Measurements from ENCODE around the gene SCNN1G. TPM values are rescaled to one million over a fixed set of nuclear protein-coding genes. Genes with fewer than 3 reads are reported as not detected.

Gene SCNN1G
- total and polyA plus RNA-seq, 7 donors, result under 0.01 to 36.2 (median 3.0) TPM; not detected in 2

DNA sequence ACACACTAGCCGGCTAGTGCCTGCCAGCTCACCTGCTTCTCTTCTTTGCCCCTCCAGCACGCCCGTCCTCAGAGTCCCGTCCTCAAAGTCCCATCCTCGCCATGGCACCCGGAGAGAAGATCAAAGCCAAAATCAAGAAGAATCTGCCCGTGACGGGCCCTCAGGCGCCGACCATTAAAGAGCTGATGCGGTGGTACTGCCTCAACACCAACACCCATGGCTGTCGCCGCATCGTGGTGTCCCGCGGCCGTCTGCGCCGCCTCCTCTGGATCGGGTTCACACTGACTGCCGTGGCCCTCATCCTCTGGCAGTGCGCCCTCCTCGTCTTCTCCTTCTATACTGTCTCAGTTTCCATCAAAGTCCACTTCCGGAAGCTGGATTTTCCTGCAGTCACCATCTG lies 3.6 kb downstream of the SCNN1G start:
- no peak for TF ChIP-seq POLR2A (IDR thresholded peaks at IDR 0.05)
- TF ChIP-seq, protein P1, sequence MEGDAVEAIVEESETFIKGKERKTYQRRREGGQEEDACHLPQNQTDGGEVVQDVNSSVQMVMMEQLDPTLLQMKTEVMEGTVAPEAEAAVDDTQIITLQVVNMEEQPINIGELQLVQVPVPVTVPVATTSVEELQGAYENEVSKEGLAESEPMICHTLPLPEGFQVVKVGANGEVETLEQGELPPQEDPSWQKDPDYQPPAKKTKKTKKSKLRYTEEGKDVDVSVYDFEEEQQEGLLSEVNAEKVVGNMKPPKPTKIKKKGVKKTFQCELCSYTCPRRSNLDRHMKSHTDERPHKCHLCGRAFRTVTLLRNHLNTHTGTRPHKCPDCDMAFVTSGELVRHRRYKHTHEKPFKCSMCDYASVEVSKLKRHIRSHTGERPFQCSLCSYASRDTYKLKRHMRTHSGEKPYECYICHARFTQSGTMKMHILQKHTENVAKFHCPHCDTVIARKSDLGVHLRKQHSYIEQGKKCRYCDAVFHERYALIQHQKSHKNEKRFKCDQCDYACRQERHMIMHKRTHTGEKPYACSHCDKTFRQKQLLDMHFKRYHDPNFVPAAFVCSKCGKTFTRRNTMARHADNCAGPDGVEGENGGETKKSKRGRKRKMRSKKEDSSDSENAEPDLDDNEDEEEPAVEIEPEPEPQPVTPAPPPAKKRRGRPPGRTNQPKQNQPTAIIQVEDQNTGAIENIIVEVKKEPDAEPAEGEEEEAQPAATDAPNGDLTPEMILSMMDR (IDR thresholded peaks at IDR 0.05), result no peak
- TF ChIP-seq POLR2AphosphoS5 (IDR thresholded peaks at IDR 0.05), result no peak
- no peak for TF ChIP-seq EP300 (IDR thresholded peaks at IDR 0.05)
- Histone ChIP-seq H3K9me3 (no peaks in the 10 kb centered on the region), H3K4me3 (no peak overlapping the region), H3K27me3 (peaks cover 12 to 35% (median 19%) of the 10 kb centered on the region in 3 donors), H3K36me3 (no peaks in the 10 kb centered on the region), H3K27ac (no peak overlapping the region), H3K4me1 (peaks cover 0 to 15% (median 14%) of the 10 kb centered on the region in 4 donors)
- 82 to 85% methylated on average over 24 of the region's 24 CpGs for WGBS, 2 donors
- intact Hi-C loops (cut with DNase I), result loop anchor here (10.0 kb wide), 1 partner anchor 129 kb away; no protein-coding TSS in a partner anchor
- no peak for DNase-seq

GRCh38 chr16:23187341-23187740 lies 4.8 kb downstream of the SCNN1G start:
- Histone ChIP-seq H3K27ac (no peak overlapping the region), H3K4me1 (peaks cover 0 to 11% (median 10%) of the 10 kb centered on the region in 4 donors), H3K36me3 (no peaks in the 10 kb centered on the region), H3K27me3 (peaks cover 8 to 25% (median 19%) of the 10 kb centered on the region in 3 donors), H3K9me3 (no peaks in the 10 kb centered on the region), H3K4me3 (no peak overlapping the region)
- intact Hi-C loops (cut with DNase I), result loop anchor here (10.0 kb wide), 1 partner anchor 127 kb away; no protein-coding TSS in a partner anchor
- 61 to 63% methylated on average over 3 of the region's 3 CpGs for WGBS, 2 donors
- no peak for DNase-seq
- no peak for TF ChIP-seq EP300 (IDR thresholded peaks at IDR 0.05)
- TF ChIP-seq POLR2AphosphoS5 (IDR thresholded peaks at IDR 0.05), result no peak
- TF ChIP-seq, protein P1 (IDR thresholded peaks at IDR 0.05), result no peak
- no peak for TF ChIP-seq POLR2A (IDR thresholded peaks at IDR 0.05)

DNA sequence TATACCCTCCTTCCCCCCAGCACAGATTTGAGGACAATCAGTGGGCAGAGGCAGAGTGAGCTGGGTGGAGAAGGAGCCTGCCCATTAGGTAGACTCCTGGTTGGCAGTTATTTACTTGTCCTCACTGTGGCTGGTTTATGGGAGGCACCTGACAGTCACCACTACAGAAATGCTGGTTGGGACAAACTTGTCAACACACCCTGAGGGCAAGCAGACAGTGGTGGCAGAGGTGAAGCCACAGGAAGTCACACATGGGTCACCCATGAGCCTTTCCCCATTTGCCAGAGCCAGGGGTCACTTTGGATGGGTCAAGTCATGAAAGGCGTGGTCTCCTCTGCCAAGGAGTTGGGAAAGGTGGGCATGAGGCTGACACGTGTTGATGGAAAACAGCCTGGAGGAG lies 6.4 kb downstream of the SCNN1G start:
- Histone ChIP-seq H3K4me1 (peaks cover 0 to 2% (median under 1%) of the 10 kb centered on the region in 4 donors), H3K27me3 (peaks cover 0 to 10% (median 3%) of the 10 kb centered on the region in 3 donors), H3K4me3 (no peak overlapping the region), H3K9me3 (no peaks in the 10 kb centered on the region), H3K27ac (no peak overlapping the region), H3K36me3 (no peaks in the 10 kb centered on the region)
- TF ChIP-seq, protein P1 (IDR thresholded peaks at IDR 0.05), result no peak
- TF ChIP-seq EP300 (IDR thresholded peaks at IDR 0.05) (no peak), POLR2A (IDR thresholded peaks at IDR 0.05) (no peak), POLR2AphosphoS5 (IDR thresholded peaks at IDR 0.05) (no peak)
- DNase-seq, result no peak
- 81 to 85% methylated on average over 2 of the region's 2 CpGs for WGBS, 2 donors
- intact Hi-C loops (cut with DNase I), result loop anchor here (10.0 kb wide), 1 partner anchor 126 kb away; no protein-coding TSS in a partner anchor

DNA sequence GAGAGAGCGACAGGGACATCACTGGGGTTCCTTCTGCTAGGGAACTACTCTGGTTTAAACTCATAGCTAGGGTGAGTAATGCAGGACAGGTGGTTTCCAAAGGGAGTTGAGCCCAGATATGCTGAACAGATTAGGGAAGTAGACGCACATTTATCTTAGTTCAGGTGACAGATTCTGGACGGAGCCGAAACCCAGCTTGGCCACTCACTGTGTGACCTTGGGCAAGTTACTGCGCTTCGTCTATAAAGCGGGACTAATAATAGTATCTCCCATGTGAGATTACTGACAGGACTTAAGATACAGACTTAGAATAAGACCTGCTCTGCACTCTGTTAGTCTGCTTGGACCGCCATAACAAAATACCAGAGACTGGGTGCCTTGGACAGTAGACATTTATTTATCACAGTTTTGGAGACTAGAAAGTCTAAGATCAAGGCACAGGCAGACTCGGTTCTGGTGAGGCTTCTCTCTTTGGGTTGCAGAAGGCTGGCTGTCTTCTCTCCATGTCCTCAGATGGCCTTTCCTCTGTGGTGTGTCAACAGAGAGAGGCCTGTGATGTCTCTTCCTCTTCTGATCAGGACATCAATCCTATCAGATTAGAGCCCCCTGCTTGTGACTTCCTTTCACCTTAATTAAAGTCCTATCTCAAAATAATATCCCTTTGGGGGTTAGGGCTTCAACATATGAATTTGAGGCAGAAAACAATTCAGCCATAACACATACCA lies 12.1 kb downstream of the SCNN1G start:
- H3K36me3 ChIP-seq, result no peaks in the 10 kb centered on the region
- 79 to 82% methylated on average over 9 of the region's 9 CpGs for WGBS, 2 donors
- no peaks in the 10 kb centered on the region for H3K27me3 ChIP-seq
- no peak for DNase-seq
- intact Hi-C loops (cut with DNase I), result no loop called here
- H3K27ac ChIP-seq, result peak overlapping the region in 3 of 4 donors; percentile 16 to 68 (median 66)
- no peaks in the 10 kb centered on the region for H3K9me3 ChIP-seq
- TF ChIP-seq EP300 (IDR thresholded peaks at IDR 0.05), result no peak
- TF ChIP-seq, protein P1 (IDR thresholded peaks at IDR 0.05), result no peak
- TF ChIP-seq POLR2A (IDR thresholded peaks at IDR 0.05), result no peak
- TF ChIP-seq POLR2AphosphoS5 (IDR thresholded peaks at IDR 0.05), result peak in 2 of 4 donors; percentile 23 to 39
- peaks cover 0 to 29% (median 22%) of the 10 kb centered on the region in 4 donors for H3K4me1 ChIP-seq
- no peak overlapping the region for H3K4me3 ChIP-seq
